Testis (tissue), 2 donors: ENCODE data around the gene TPSAB1.
"Not testable (repeated sequence)": the region's sequence is repeated elsewhere in the genome, so short reads cannot be mapped to it uniquely, and the experiment has no call there.

Experiments used
- CTCF ChIP-seq, 3 experiments: fragments of 450-650 bp in 2 of 3; fragments of 200-600 bp in 1 of 3; sonication (generic) in 1 of 3; IDR thresholded peaks; one replicate each; pipeline ENCODE4 v1.5.1; 2016 to 2019; ENCODE audit warnings: antibody characterized with exemption in 3 of 3, mild to moderate bottlenecking in 2 of 3, moderate library complexity in 1 of 3
- POLR2A ChIP-seq: fragments of 450-650 bp; IDR thresholded peaks from one replicate; pipeline ENCODE4 v1.6.1; 2017; ENCODE audit warnings: antibody characterized with exemption, mild to moderate bottlenecking, moderate library complexity

- not testable (repeated sequence) for TF ChIP-seq CTCF (IDR thresholded peaks at IDR 0.05); POLR2A
These were observed 576 bp downstream of the TPSAB1 start for GRCh38 chr16:1241081-1241480.
